Smooth muscle cell (in vitro differentiated cells): ENCODE results near the gene ADTRP. TPM values are rescaled to one million over a fixed set of nuclear protein-coding genes. Genes with fewer than 3 reads are reported as not detected.

Source experiments
- DNase-seq: peaks from one replicate; lab custom pipeline; 2025; ENCODE audit not compliant: unreplicated experiment; lab: John Stamatoyannopoulos, UW
- H2AFZ ChIP-seq: fragments of 200-600 bp; sonication (generic); 2 replicates; pipeline ENCODE4 v1.6.0; 2016; ENCODE audit warnings: antibody characterized with exemption, low read depth, mild to moderate bottlenecking
- H3F3A ChIP-seq: fragments of 200-600 bp; sonication (generic); 2 replicates; pipeline ENCODE4 v1.6.0; 2017; ENCODE audit warnings: antibody characterized with exemption, low read depth
- H3K27ac ChIP-seq: fragments of 200-600 bp; sonication (generic); 2 replicates; pipeline ENCODE4 v1.5.1; 2016; ENCODE audit warnings: low read depth, mild to moderate bottlenecking
- H3K27me3 ChIP-seq: fragments of 200-600 bp; sonication (generic); 2 replicates; pipeline ENCODE4 v1.6.1; 2016; ENCODE audit warnings: low read depth, mild to moderate bottlenecking
- H3K36me3 ChIP-seq: fragments of 200-600 bp; sonication (generic); 2 replicates; pipeline ENCODE4 v1.5.1; 2016; ENCODE audit warnings: low read depth
- H3K4me1 ChIP-seq: fragments of 200-600 bp; sonication (generic); 2 replicates; pipeline ENCODE4 v1.5.1; 2016; ENCODE audit warnings: low read depth
- H3K4me2 ChIP-seq: fragments of 200-600 bp; sonication (generic); 2 replicates; pipeline ENCODE4 v1.6.0; 2016; ENCODE audit warnings: mild to moderate bottlenecking
- H3K4me3 ChIP-seq: fragments of 200-600 bp; sonication (generic); 2 replicates; pipeline ENCODE4 v1.5.1; 2016; ENCODE audit warnings: mild to moderate bottlenecking
- H3K79me2 ChIP-seq: fragments of 200-600 bp; sonication (generic); 2 replicates; pipeline ENCODE4 v1.6.0; 2016; ENCODE audit warnings: low read depth, mild to moderate bottlenecking
- H3K9ac ChIP-seq: fragments of 200-600 bp; sonication (generic); 2 replicates; pipeline ENCODE4 v1.6.0; 2016; ENCODE audit warnings: low read depth
- H3K9me3 ChIP-seq: fragments of 200-600 bp; sonication (generic); replicated peaks from 2 replicates; pipeline ENCODE4 v1.5.1; 2016; ENCODE audit warnings: low read depth
- H4K20me1 ChIP-seq: fragments of 200-600 bp; sonication (generic); 2 replicates; pipeline ENCODE4 v1.6.0; 2016; ENCODE audit warnings: low read depth
- WGBS: methylation state at CpG from one replicate; pipeline ENCODE4 v1.1.7; 2016; ENCODE audit warnings: low lambda C conversion rate; 5-methylcytosine and 5-hydroxymethylcytosine counted together
- polyA plus RNA-seq: library from polyadenylated mRNA; unstranded; fragments of >200 nt; fragmentation: Nextera tagmentation; extraction: Ambion mirVana; gene quantifications from 2 replicates; pipeline ENCODE4 v1.2.1, GENCODE V29; 2016
- small RNA-seq: library from RNA; depleted of rRNA; stranded (forward); fragments of <200 nt; gene quantifications from one replicate; pipeline ENCODE3, GENCODE V24; 2014
- total RNA-seq: library from RNA; depleted of rRNA; stranded (reverse); fragments of >200 nt; gene quantifications from 2 replicates; pipeline ENCODE4 v1.2.3, GENCODE V29; 2014
- TF ChIP-seq, protein P1 (sequence below): fragments of 200-600 bp; sonication (generic); IDR thresholded peaks from 2 replicates; pipeline ENCODE4 v1.5.1; 2017; ENCODE audit warnings: borderline replicate concordance, mild to moderate bottlenecking, antibody characterized with exemption; ENCODE audit not compliant: insufficient read depth, poor library complexity, severe bottlenecking

The ADTRP gene
- total and polyA plus RNA-seq, 2 experiments from 2014 or later = 0.67 to 1.1 TPM

DNA sequence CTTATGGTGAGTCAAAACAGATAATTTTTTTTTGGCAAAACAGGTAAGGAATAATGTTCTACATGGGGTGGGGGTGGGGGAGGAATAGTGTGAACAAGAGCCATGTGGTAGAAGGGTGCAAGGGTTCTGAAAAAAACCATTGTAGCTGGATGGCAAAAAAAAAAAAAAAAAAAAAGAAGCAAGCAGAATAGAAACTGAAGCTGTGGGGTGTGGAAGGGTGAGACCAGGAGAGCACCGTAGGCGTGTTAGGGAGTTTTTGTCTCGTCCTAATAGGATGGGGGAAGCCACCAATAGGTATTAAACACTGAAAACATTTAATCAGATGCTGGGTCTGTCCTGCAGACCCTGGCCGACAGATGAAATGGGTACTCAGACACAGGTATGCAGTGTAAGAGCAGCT lies 110.1 kb downstream of the ADTRP start:
- TF ChIP-seq, protein P1, sequence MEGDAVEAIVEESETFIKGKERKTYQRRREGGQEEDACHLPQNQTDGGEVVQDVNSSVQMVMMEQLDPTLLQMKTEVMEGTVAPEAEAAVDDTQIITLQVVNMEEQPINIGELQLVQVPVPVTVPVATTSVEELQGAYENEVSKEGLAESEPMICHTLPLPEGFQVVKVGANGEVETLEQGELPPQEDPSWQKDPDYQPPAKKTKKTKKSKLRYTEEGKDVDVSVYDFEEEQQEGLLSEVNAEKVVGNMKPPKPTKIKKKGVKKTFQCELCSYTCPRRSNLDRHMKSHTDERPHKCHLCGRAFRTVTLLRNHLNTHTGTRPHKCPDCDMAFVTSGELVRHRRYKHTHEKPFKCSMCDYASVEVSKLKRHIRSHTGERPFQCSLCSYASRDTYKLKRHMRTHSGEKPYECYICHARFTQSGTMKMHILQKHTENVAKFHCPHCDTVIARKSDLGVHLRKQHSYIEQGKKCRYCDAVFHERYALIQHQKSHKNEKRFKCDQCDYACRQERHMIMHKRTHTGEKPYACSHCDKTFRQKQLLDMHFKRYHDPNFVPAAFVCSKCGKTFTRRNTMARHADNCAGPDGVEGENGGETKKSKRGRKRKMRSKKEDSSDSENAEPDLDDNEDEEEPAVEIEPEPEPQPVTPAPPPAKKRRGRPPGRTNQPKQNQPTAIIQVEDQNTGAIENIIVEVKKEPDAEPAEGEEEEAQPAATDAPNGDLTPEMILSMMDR = no peak
- no peaks in the 10 kb centered on the region for H4K20me1 ChIP-seq
- no peak overlapping the region for H3K4me3 ChIP-seq
- H3F3A ChIP-seq = no peaks in the 10 kb centered on the region
- DNase-seq = no peak
- WGBS = 88% methylated on average over 4 of the region's 4 CpGs
- H3K4me2 ChIP-seq = no peak overlapping the region
- H3K79me2 ChIP-seq = no peaks in the 10 kb centered on the region
- no peak overlapping the region for H2AFZ ChIP-seq
- no peaks in the 10 kb centered on the region for H3K36me3 ChIP-seq
- no peak overlapping the region for H3K9ac ChIP-seq
- no peaks in the 10 kb centered on the region for H3K4me1 ChIP-seq
- H3K27me3 ChIP-seq = no peaks in the 10 kb centered on the region
- no peaks in the 10 kb centered on the region for H3K9me3 ChIP-seq
- H3K27ac ChIP-seq = no peak overlapping the region

GRCh38 chr6:11667876-11668275 lies 110.7 kb downstream of the ADTRP start:
- H3K27me3 ChIP-seq = no peaks in the 10 kb centered on the region
- no peaks in the 10 kb centered on the region for H3K36me3 ChIP-seq
- no peaks in the 10 kb centered on the region for H4K20me1 ChIP-seq
- TF ChIP-seq, protein P1 = no peak
- peak overlapping the region; percentile 65 for H3K27ac ChIP-seq
- no peak overlapping the region for H2AFZ ChIP-seq
- H3K4me3 ChIP-seq = no peak overlapping the region
- no peaks in the 10 kb centered on the region for H3K9me3 ChIP-seq
- H3F3A ChIP-seq = no peaks in the 10 kb centered on the region
- no peaks in the 10 kb centered on the region for H3K4me1 ChIP-seq
- H3K9ac ChIP-seq = no peak overlapping the region
- DNase-seq = no peak
- 57% methylated on average over 2 of the region's 2 CpGs for WGBS
- H3K4me2 ChIP-seq = no peak overlapping the region
- H3K79me2 ChIP-seq = no peaks in the 10 kb centered on the region

GRCh38 chr6:11665604-11666326 lies 112.8 kb downstream of the ADTRP start:
- H2AFZ ChIP-seq = no peak overlapping the region
- no peaks in the 10 kb centered on the region for H3K36me3 ChIP-seq
- H3K4me3 ChIP-seq = no peak overlapping the region
- no peaks in the 10 kb centered on the region for H3K27me3 ChIP-seq
- WGBS = 80% methylated on average over 2 of the region's 2 CpGs
- no peaks in the 10 kb centered on the region for H4K20me1 ChIP-seq
- no peaks in the 10 kb centered on the region for H3K79me2 ChIP-seq
- H3K4me1 ChIP-seq = no peaks in the 10 kb centered on the region
- H3F3A ChIP-seq = no peaks in the 10 kb centered on the region
- TF ChIP-seq, protein P1 = no peak
- H3K9me3 ChIP-seq = no peaks in the 10 kb centered on the region
- peak overlapping the region; percentile 65 for H3K27ac ChIP-seq
- no peak overlapping the region for H3K9ac ChIP-seq
- DNase-seq = no peak
- H3K4me2 ChIP-seq = no peak overlapping the region

Small RNA genes lying within 50 kb of the gene (small RNA-seq; reads per million reads assigned to genes)
- not detected for gene RF00272

Other genes with a start within 250 kb of the ADTRP start
- 0.81 and 1.3 TPM in 2 replicates for gene TMEM170B, start 241.1 kb downstream of the ADTRP start, total RNA-seq
- 0.40 and 0.50 TPM in 2 replicates for gene TMEM170B, start 241.1 kb downstream of the ADTRP start, polyA plus RNA-seq
- gene HIVEP1, start 233.5 kb upstream of the ADTRP start, total RNA-seq = 51.9 and 58.8 TPM in 2 replicates
- 6.8 and 8.0 TPM in 2 replicates for gene HIVEP1, start 233.5 kb upstream of the ADTRP start, polyA plus RNA-seq